Measurements from ENCODE around the gene RHOG. TPM values are rescaled to one million over a fixed set of nuclear protein-coding genes. Genes with fewer than 3 reads are reported as not detected.
A peak's percentile ranks its signal among the peaks of the same experiment; 100 is the strongest.

Gene RHOG
- total and polyA plus RNA-seq, 9 of the 15 experiments (the other 6 are each of a cell fraction or from before 2014, with no cell fraction given): 22.6 to 162 (median 80.3) TPM

DNA sequence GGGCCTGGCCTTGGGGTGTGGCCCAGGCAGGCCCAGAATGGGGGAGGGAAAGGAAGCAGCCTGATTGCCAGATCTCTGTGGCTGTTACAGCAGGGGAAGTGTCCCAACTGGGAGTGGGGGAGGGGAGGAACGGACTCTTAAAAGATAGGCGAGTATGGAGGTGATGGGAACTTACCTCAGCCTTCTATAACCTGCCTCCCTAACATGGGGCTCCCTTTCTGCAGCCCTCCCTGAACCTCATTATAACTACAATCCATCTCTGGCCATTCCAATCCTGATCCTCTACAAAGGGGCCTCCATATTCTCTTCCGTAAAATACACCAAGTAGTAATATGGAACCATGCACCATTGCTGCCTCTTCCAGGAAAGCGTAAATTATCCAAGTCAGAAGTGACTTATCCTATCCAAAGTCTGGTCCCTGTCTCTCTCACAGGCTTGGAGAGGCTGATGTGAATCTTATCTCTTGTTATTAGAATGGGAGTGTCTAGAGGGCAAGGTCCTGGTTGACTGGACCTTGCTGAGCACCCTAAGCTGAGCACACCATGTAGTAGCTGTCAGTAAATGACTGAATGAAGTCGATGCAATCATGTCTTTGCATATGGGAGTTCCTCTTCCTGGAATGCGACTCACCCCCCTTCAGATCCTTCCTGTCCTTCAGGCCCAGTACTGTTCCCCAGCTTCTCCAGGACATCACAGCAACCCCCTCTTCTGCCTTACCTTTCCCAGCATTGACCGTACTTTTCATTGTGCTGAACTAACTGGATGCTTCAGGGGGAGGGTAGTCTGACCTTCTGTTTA is 5.9 kb downstream of the RHOG start (continued):
- TF ChIP-seq PML (IDR thresholded peaks at IDR 0.05; ENCODE audit: low read length) (peak; percentile 48; the same call in 1 of the 2 replicates), NFYB (IDR thresholded peaks at IDR 0.05; ENCODE audit: extremely low read depth, insufficient read length) (no peak), SUPT5H (IDR thresholded peaks at IDR 0.05) (no peak), HNRNPLL (IDR thresholded peaks at IDR 0.05; ENCODE audit: low read depth, low read length, poor library complexity, severe bottlenecking) (no peak), RBM15 (IDR thresholded peaks at IDR 0.05; ENCODE audit: insufficient read depth, low read length) (no peak), ZC3H11A (IDR thresholded peaks at IDR 0.05; ENCODE audit: low read depth, low read length) (no peak), NEUROD1 (IDR thresholded peaks at IDR 0.05; ENCODE audit: borderline replicate concordance, low read depth, low read length, partially characterized antibody) (peak; percentile 77), DDX20 (tag; IDR thresholded peaks at IDR 0.05; ENCODE audit: low read depth) (no peak), L3MBTL2 (IDR thresholded peaks at IDR 0.05) (peak; percentile 41; the same call in 1 of the 2 replicates), ZNF717 (CRISPR knock-in tag; IDR thresholded peaks at IDR 0.05) (no peak), SAP30 (IDR thresholded peaks at IDR 0.05; ENCODE audit: borderline replicate concordance, insufficient read depth, low read depth, low read length, poor library complexity, severe bottlenecking) (no peak), HLTF (IDR thresholded peaks at IDR 0.05) (peak; percentile 56; the same call in 1 of the 2 replicates), HNRNPK (IDR thresholded peaks at IDR 0.05; ENCODE audit: low read depth, low read length, poor library complexity, severe bottlenecking) (no peak), SETDB1 (IDR thresholded peaks at IDR 0.05; ENCODE audit: low read length) (no peak)
- TF ChIP-seq, protein P1, sequence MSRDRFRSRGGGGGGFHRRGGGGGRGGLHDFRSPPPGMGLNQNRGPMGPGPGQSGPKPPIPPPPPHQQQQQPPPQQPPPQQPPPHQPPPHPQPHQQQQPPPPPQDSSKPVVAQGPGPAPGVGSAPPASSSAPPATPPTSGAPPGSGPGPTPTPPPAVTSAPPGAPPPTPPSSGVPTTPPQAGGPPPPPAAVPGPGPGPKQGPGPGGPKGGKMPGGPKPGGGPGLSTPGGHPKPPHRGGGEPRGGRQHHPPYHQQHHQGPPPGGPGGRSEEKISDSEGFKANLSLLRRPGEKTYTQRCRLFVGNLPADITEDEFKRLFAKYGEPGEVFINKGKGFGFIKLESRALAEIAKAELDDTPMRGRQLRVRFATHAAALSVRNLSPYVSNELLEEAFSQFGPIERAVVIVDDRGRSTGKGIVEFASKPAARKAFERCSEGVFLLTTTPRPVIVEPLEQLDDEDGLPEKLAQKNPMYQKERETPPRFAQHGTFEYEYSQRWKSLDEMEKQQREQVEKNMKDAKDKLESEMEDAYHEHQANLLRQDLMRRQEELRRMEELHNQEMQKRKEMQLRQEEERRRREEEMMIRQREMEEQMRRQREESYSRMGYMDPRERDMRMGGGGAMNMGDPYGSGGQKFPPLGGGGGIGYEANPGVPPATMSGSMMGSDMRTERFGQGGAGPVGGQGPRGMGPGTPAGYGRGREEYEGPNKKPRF (IDR thresholded peaks at IDR 0.05; ENCODE audit: low read depth, low read length): no peak
- TF ChIP-seq, protein P2, sequence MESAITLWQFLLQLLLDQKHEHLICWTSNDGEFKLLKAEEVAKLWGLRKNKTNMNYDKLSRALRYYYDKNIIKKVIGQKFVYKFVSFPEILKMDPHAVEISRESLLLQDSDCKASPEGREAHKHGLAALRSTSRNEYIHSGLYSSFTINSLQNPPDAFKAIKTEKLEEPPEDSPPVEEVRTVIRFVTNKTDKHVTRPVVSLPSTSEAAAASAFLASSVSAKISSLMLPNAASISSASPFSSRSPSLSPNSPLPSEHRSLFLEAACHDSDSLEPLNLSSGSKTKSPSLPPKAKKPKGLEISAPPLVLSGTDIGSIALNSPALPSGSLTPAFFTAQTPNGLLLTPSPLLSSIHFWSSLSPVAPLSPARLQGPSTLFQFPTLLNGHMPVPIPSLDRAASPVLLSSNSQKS (CRISPR knock-in tag; IDR thresholded peaks at IDR 0.05): no peak; the same call in 1 of the 2 replicates
- TF ChIP-seq, protein P3, sequence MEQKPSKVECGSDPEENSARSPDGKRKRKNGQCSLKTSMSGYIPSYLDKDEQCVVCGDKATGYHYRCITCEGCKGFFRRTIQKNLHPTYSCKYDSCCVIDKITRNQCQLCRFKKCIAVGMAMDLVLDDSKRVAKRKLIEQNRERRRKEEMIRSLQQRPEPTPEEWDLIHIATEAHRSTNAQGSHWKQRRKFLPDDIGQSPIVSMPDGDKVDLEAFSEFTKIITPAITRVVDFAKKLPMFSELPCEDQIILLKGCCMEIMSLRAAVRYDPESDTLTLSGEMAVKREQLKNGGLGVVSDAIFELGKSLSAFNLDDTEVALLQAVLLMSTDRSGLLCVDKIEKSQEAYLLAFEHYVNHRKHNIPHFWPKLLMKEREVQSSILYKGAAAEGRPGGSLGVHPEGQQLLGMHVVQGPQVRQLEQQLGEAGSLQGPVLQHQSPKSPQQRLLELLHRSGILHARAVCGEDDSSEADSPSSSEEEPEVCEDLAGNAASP (IDR thresholded peaks at IDR 0.05): no peak
- TF ChIP-seq, protein P4, sequence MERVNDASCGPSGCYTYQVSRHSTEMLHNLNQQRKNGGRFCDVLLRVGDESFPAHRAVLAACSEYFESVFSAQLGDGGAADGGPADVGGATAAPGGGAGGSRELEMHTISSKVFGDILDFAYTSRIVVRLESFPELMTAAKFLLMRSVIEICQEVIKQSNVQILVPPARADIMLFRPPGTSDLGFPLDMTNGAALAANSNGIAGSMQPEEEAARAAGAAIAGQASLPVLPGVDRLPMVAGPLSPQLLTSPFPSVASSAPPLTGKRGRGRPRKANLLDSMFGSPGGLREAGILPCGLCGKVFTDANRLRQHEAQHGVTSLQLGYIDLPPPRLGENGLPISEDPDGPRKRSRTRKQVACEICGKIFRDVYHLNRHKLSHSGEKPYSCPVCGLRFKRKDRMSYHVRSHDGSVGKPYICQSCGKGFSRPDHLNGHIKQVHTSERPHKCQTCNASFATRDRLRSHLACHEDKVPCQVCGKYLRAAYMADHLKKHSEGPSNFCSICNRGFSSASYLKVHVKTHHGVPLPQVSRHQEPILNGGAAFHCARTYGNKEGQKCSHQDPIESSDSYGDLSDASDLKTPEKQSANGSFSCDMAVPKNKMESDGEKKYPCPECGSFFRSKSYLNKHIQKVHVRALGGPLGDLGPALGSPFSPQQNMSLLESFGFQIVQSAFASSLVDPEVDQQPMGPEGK (CRISPR knock-in tag; IDR thresholded peaks at IDR 0.05; ENCODE audit: borderline replicate concordance): no peak
- TF ChIP-seq, protein P5, sequence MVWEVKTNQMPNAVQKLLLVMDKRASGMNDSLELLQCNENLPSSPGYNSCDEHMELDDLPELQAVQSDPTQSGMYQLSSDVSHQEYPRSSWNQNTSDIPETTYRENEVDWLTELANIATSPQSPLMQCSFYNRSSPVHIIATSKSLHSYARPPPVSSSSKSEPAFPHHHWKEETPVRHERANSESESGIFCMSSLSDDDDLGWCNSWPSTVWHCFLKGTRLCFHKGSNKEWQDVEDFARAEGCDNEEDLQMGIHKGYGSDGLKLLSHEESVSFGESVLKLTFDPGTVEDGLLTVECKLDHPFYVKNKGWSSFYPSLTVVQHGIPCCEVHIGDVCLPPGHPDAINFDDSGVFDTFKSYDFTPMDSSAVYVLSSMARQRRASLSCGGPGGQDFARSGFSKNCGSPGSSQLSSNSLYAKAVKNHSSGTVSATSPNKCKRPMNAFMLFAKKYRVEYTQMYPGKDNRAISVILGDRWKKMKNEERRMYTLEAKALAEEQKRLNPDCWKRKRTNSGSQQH (CRISPR knock-in tag; IDR thresholded peaks at IDR 0.05): no peak; the same call in 1 of the 2 replicates

All from K562 (cell line).